ENCODE data around the gene PIK3IP1. TPM values are rescaled to one million over a fixed set of nuclear protein-coding genes. Genes with fewer than 3 reads are reported as not detected.

The PIK3IP1 gene
- total and polyA plus RNA-seq, 2 experiments from 2014 or later: 10.0 to 16.1 TPM

GRCh38 chr22:31332886-31333285 lies 40.6 kb upstream of the PIK3IP1 start:
- in situ Hi-C loops (cut with MboI): no loop called here
- Histone ChIP-seq H4K20me1 (ENCODE audit: insufficient read depth) (no peaks in the 10 kb centered on the region), H3K36me3 (ENCODE audit: low read depth) (0 out of 2 replicates have a peak, but pooled peaks cover 6% of the 10 kb centered on the region)

DNA sequence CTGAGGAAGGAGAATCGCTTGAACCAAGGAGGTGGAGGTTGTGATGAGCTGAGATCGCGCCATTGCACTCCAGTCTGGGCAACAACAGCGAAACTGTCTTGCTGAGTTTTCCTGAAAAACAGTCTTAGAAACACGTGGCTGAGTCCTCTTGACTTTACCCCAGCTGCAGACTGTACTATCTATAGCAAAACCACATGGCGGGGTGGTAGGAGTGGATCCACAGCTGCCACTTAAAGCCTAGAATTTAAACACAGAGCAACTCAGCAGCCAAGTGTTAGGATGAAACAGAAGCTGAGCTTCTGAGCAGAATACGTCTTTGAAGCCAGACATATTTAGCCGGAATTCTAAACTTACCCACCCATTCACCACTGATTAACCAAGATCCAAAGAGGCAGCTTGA lies 39.7 kb upstream of the PIK3IP1 start:
- H3K36me3 ChIP-seq (ENCODE audit: low read depth): 0 out of 2 replicates have a peak, but pooled peaks cover 6% of the 10 kb centered on the region
- no peaks in the 10 kb centered on the region for H4K20me1 ChIP-seq (ENCODE audit: insufficient read depth)
- H3K4me1 ChIP-seq (ENCODE audit: insufficient read depth): peaks cover 9% of the 10 kb centered on the region; the same call in 1 of the 2 replicates
- H3K27ac ChIP-seq: no peak overlapping the region
- no peak overlapping the region for H3K9ac ChIP-seq
- WGBS, 2 experiments (ENCODE audit: low coverage in 1 of 2, low lambda C conversion rate in 2 of 2, missing lambda C conversion rate in 2 of 2): 90 to 92% methylated on average over 8 of the region's 8 CpGs
- no peak overlapping the region for H2AFZ ChIP-seq
- in situ Hi-C loops (cut with MboI): no loop called here
- no peak overlapping the region for H3K4me2 ChIP-seq (ENCODE audit: unreplicated experiment)
- DNase-seq: no peak
- H3F3A ChIP-seq (ENCODE audit: insufficient read depth): peaks cover 16% of the 10 kb centered on the region; the same call in 1 of the 2 replicates
- no peaks in the 10 kb centered on the region for H3K9me3 ChIP-seq (ENCODE audit: low read depth)
- TF ChIP-seq EZH2 (IDR thresholded peaks at IDR 0.05; ENCODE audit: insufficient read depth, poor library complexity, severe bottlenecking) (no peak), EZH2phosphoT487 (IDR thresholded peaks at IDR 0.05; ENCODE audit: insufficient read depth, low read depth) (no peak)
- no peaks in the 10 kb centered on the region for H3K9me2 ChIP-seq (ENCODE audit: insufficient read depth)
- H3K79me2 ChIP-seq (ENCODE audit: insufficient read depth): no peaks in the 10 kb centered on the region
- H3K27me3 ChIP-seq (replicated peaks; ENCODE audit: insufficient read depth): no peaks in the 10 kb centered on the region
- no peak overlapping the region for H3K4me3 ChIP-seq

More at GRCh38 chr22:31332886-31333285, 40.6 kb upstream of the PIK3IP1 start:
- DNase-seq: peak; percentile 75
- WGBS, 2 experiments (ENCODE audit: low coverage in 1 of 2, low lambda C conversion rate in 2 of 2, missing lambda C conversion rate in 2 of 2): 4 to 6% methylated on average over 1 of the region's 1 CpG
- Histone ChIP-seq H3K4me2 (ENCODE audit: unreplicated experiment) (no peak overlapping the region), H3K79me2 (ENCODE audit: insufficient read depth) (no peaks in the 10 kb centered on the region), H3K9me3 (ENCODE audit: low read depth) (no peaks in the 10 kb centered on the region), H3K4me3 (no peak overlapping the region), H2AFZ (no peak overlapping the region), H3K4me1 (ENCODE audit: insufficient read depth) (peaks cover 9% of the 10 kb centered on the region; the same call in 1 of the 2 replicates), H3K9ac (no peak overlapping the region), H3K27me3 (replicated peaks; ENCODE audit: insufficient read depth) (no peaks in the 10 kb centered on the region), H3F3A (ENCODE audit: insufficient read depth) (peaks cover 21% of the 10 kb centered on the region; the same call in 1 of the 2 replicates), H3K9me2 (ENCODE audit: insufficient read depth) (no peaks in the 10 kb centered on the region), H3K27ac (no peak overlapping the region)
- TF ChIP-seq EZH2phosphoT487 (IDR thresholded peaks at IDR 0.05; ENCODE audit: insufficient read depth, low read depth): no peak

- H3K4me2 ChIP-seq (ENCODE audit: unreplicated experiment): no peak overlapping the region
- no peak overlapping the region for H3K27ac ChIP-seq
- H3K79me2 ChIP-seq (ENCODE audit: insufficient read depth): no peaks in the 10 kb centered on the region
- no peak for TF ChIP-seq EZH2 (IDR thresholded peaks at IDR 0.05; ENCODE audit: insufficient read depth, poor library complexity, severe bottlenecking)
- TF ChIP-seq EZH2phosphoT487 (IDR thresholded peaks at IDR 0.05; ENCODE audit: insufficient read depth, low read depth): no peak
- DNase-seq: no peak
- H3K36me3 ChIP-seq (ENCODE audit: low read depth): 0 out of 2 replicates have a peak, but pooled peaks cover 6% of the 10 kb centered on the region
- peaks cover 9% of the 10 kb centered on the region; the same call in 1 of the 2 replicates for H3K4me1 ChIP-seq (ENCODE audit: insufficient read depth)
- H3F3A ChIP-seq (ENCODE audit: insufficient read depth): peaks cover 16% of the 10 kb centered on the region; the same call in 1 of the 2 replicates
- no peaks in the 10 kb centered on the region for H3K9me3 ChIP-seq (ENCODE audit: low read depth)
- no peaks in the 10 kb centered on the region for H3K27me3 ChIP-seq (replicated peaks; ENCODE audit: insufficient read depth)
- no peaks in the 10 kb centered on the region for H3K9me2 ChIP-seq (ENCODE audit: insufficient read depth)
- no peak overlapping the region for H3K9ac ChIP-seq
- H2AFZ ChIP-seq: no peak overlapping the region
- in situ Hi-C loops (cut with MboI): no loop called here
- H3K4me3 ChIP-seq: no peak overlapping the region
- no peaks in the 10 kb centered on the region for H4K20me1 ChIP-seq (ENCODE audit: insufficient read depth)
- WGBS, 2 experiments (ENCODE audit: low coverage in 1 of 2, low lambda C conversion rate in 2 of 2, missing lambda C conversion rate in 2 of 2): 86 to 87% methylated on average over 9 of the region's 9 CpGs
Measured at GRCh38 chr22:31329453-31330215, 37.3 kb upstream of the PIK3IP1 start.

DNA sequence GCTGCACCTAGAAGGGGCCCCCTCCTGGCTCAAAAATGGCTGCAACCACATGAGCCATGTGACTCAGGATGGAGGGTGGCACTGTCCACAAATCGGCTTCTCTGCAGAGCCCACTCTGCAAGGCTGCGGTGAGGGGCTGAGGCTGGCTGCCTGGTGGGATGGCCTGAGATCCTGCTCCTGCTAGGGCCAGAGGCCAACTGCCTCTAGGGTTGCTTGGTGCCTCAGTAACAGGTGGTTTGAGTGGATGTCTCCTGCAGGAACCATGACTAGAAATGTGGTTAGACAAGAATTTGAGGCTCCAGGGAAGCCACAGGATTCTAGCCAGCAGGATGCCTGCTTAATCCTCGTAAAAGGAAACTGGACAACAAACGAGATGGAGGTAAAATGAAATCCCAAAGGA lies 36.7 kb upstream of the PIK3IP1 start:
- H3K79me2 ChIP-seq (ENCODE audit: insufficient read depth): no peaks in the 10 kb centered on the region
- TF ChIP-seq EZH2phosphoT487 (IDR thresholded peaks at IDR 0.05; ENCODE audit: insufficient read depth, low read depth) (no peak), EZH2 (IDR thresholded peaks at IDR 0.05; ENCODE audit: insufficient read depth, poor library complexity, severe bottlenecking) (no peak)
- no peak for DNase-seq
- no peaks in the 10 kb centered on the region for H3K9me2 ChIP-seq (ENCODE audit: insufficient read depth)
- 94% methylated on average over 4 of the region's 4 CpGs for WGBS, 2 experiments (ENCODE audit: low coverage in 1 of 2, low lambda C conversion rate in 2 of 2, missing lambda C conversion rate in 2 of 2)
- H3K27ac ChIP-seq: no peak overlapping the region
- H3K4me2 ChIP-seq (ENCODE audit: unreplicated experiment): no peak overlapping the region
- H3K27me3 ChIP-seq (replicated peaks; ENCODE audit: insufficient read depth): no peaks in the 10 kb centered on the region
- no peak overlapping the region for H3K4me3 ChIP-seq
- no peaks in the 10 kb centered on the region for H3K9me3 ChIP-seq (ENCODE audit: low read depth)
- H4K20me1 ChIP-seq (ENCODE audit: insufficient read depth): no peaks in the 10 kb centered on the region
- no peak overlapping the region for H2AFZ ChIP-seq
- H3K36me3 ChIP-seq (ENCODE audit: low read depth): 0 out of 2 replicates have a peak, but pooled peaks cover 6% of the 10 kb centered on the region
- no peak overlapping the region for H3K9ac ChIP-seq
- in situ Hi-C loops (cut with MboI): no loop called here
- peaks cover 9% of the 10 kb centered on the region; the same call in 1 of the 2 replicates for H3K4me1 ChIP-seq (ENCODE audit: insufficient read depth)
- H3F3A ChIP-seq (ENCODE audit: insufficient read depth): peaks cover 16% of the 10 kb centered on the region; the same call in 1 of the 2 replicates

All from GM23248 (cell line).